GM21447 (cell line): ENCODE measurements around the gene TBC1D30.

Source experiments
- ATAC-seq: cut with Tn5 transposase; IDR thresholded peaks from one replicate; pipeline ENCODE4 v1.9.1; 2021; ENCODE audit not compliant: unreplicated experiment

The TBC1D30 gene

GRCh38 chr12:64858882-64859605 lies 34.6 kb downstream of the TBC1D30 start:
- no peak for ATAC-seq

GRCh38 chr12:64860446-64860998 lies 36.1 kb downstream of the TBC1D30 start:
- no peak for ATAC-seq

- no peak for ATAC-seq
These were observed 39.9 kb downstream of the TBC1D30 start for GRCh38 chr12:64864319-64864718.

GRCh38 chr12:64875186-64875585 lies 50.7 kb downstream of the TBC1D30 start:
- no peak for ATAC-seq

- ATAC-seq = peak; percentile 3
These were observed 52.1 kb downstream of the TBC1D30 start for GRCh38 chr12:64876388-64877071.

GRCh38 chr12:64877363-64878004 lies 53.0 kb downstream of the TBC1D30 start:
- peak; percentile 87 for ATAC-seq

GRCh38 chr12:64882687-64883086 lies 58.2 kb downstream of the TBC1D30 start:
- ATAC-seq = no peak

GRCh38 chr12:64883264-64884163 lies 59.1 kb downstream of the TBC1D30 start:
- ATAC-seq = no peak

GRCh38 chr12:64884164-64884542 lies 59.7 kb downstream of the TBC1D30 start:
- no peak for ATAC-seq

GRCh38 chr12:64884728-64885127 lies 60.3 kb downstream of the TBC1D30 start:
- no peak for ATAC-seq

- ATAC-seq = no peak
These were observed 65.2 kb downstream of the TBC1D30 start for GRCh38 chr12:64889434-64890216.

GRCh38 chr12:64890873-64891468 lies 66.5 kb downstream of the TBC1D30 start:
- ATAC-seq = no peak

- ATAC-seq = no peak
These were observed 67.2 kb downstream of the TBC1D30 start for GRCh38 chr12:64891629-64892028.

- ATAC-seq = no peak
These were observed 68.1 kb downstream of the TBC1D30 start for GRCh38 chr12:64892561-64892960.

- ATAC-seq = no peak
These were observed 69.5 kb downstream of the TBC1D30 start for GRCh38 chr12:64893961-64894360.

GRCh38 chr12:64894827-64895475 lies 70.5 kb downstream of the TBC1D30 start:
- no peak for ATAC-seq

GRCh38 chr12:64895526-64895925 lies 71.1 kb downstream of the TBC1D30 start:
- ATAC-seq = no peak

GRCh38 chr12:64900540-64900939 lies 76.1 kb downstream of the TBC1D30 start:
- no peak for ATAC-seq

- ATAC-seq = no peak
These were observed 79.2 kb downstream of the TBC1D30 start for GRCh38 chr12:64903479-64904152.
